HTERT RPE-1 (cell line): ENCODE results near the gene USB1.

Experiments used
- in situ Hi-C: fragments of 300-500 bp; cut with MboI; formaldehyde crosslinking; loops from 4 replicates; pipeline ENCODE4 v1.14.3; 2020; ENCODE audit warnings: low sequenced_read_pairs

Gene USB1

GRCh38 chr16:58045096-58045495 lies 43.9 kb downstream of the USB1 start:
- in situ Hi-C loops, result no loop called here

GRCh38 chr16:58046054-58046881 lies 45.1 kb downstream of the USB1 start:
- in situ Hi-C loops, result no loop called here

GRCh38 chr16:58046936-58047335 lies 45.7 kb downstream of the USB1 start:
- in situ Hi-C loops, result no loop called here

GRCh38 chr16:58047557-58048348 lies 46.5 kb downstream of the USB1 start:
- in situ Hi-C loops, result no loop called here

- in situ Hi-C loops, result no loop called here
Observed at GRCh38 chr16:58048494-58049231, 47.5 kb downstream of the USB1 start.

GRCh38 chr16:58049232-58050185 lies 48.3 kb downstream of the USB1 start:
- in situ Hi-C loops, result no loop called here

GRCh38 chr16:58051296-58051695 lies 50.1 kb downstream of the USB1 start:
- in situ Hi-C loops, result no loop called here

GRCh38 chr16:58051821-58052603 lies 50.8 kb downstream of the USB1 start:
- in situ Hi-C loops, result no loop called here

GRCh38 chr16:58053682-58054005 lies 52.4 kb downstream of the USB1 start:
- in situ Hi-C loops, result no loop called here

- in situ Hi-C loops, result no loop called here
Observed at GRCh38 chr16:58054289-58054688, 53.1 kb downstream of the USB1 start.

- in situ Hi-C loops, result no loop called here
Observed at GRCh38 chr16:58056580-58056979, 55.4 kb downstream of the USB1 start.

- in situ Hi-C loops, result no loop called here
Observed at GRCh38 chr16:58057121-58057520, 55.9 kb downstream of the USB1 start.

GRCh38 chr16:58057784-58058183 lies 56.6 kb downstream of the USB1 start:
- in situ Hi-C loops, result no loop called here

- in situ Hi-C loops, result no loop called here
Observed at GRCh38 chr16:58062821-58063220, 61.6 kb downstream of the USB1 start.

GRCh38 chr16:58063377-58064076 lies 62.3 kb downstream of the USB1 start:
- in situ Hi-C loops, result no loop called here

GRCh38 chr16:58070585-58070984 lies 69.4 kb downstream of the USB1 start:
- in situ Hi-C loops, result no loop called here
